Breast epithelium (tissue), 4 donors: Measurements from ENCODE around the gene GALNTL6. TPM values are rescaled to one million over a fixed set of nuclear protein-coding genes. Genes with fewer than 3 reads are reported as not detected.

Source experiments
- DNase-seq, 2 donors: peaks; one replicate each; pipeline ENCODE4 v3.0.0-alpha.2; 2019; ENCODE audit warnings: low spot score in 2 of 2
- H3K27ac ChIP-seq, 2 donors: fragments of 200-600 bp; sonication (generic) in 1 of 2; one replicate each; pipeline ENCODE4 v1.5.1; 2016 to 2019; ENCODE audit warnings: mild to moderate bottlenecking in 1 of 2
- H3K27me3 ChIP-seq, 2 donors: fragments of 200-600 bp; sonication (generic) in 1 of 2; one replicate each; pipeline versions ENCODE4 v1.5.1 to v1.6.0; 2017 to 2019; ENCODE audit warnings: control low read depth in 1 of 2, mild to moderate bottlenecking in 1 of 2
- H3K36me3 ChIP-seq: fragments of 200-600 bp; one replicate; pipeline ENCODE4 v1.5.1; 2019
- H3K4me1 ChIP-seq, 2 donors: fragments of 200-600 bp; sonication (generic); one replicate each; pipeline ENCODE4 v1.5.1; 2016 to 2019; ENCODE audit warnings: control low read depth in 1 of 2
- H3K4me3 ChIP-seq, 3 donors: fragments of 200-600 bp; sonication (generic); 1 replicate in 2 of 3; 2 replicates in 1 of 3; pipeline ENCODE4 v1.5.1; 2016 to 2019; ENCODE audit warnings: mild to moderate bottlenecking in 3 of 3, moderate library complexity in 2 of 3
- H3K9me3 ChIP-seq, 2 donors: fragments of 200-600 bp; sonication (generic) in 1 of 2; one replicate each; pipeline ENCODE4 v1.5.1; 2016 to 2019; ENCODE audit warnings: control low read depth in 1 of 2
- POLR2A ChIP-seq: fragments of 450-650 bp; IDR thresholded peaks from one replicate; pipeline ENCODE4 v1.6.1; 2016; ENCODE audit warnings: antibody characterized with exemption, mild to moderate bottlenecking, moderate library complexity
- POLR2AphosphoS5 ChIP-seq, 3 donors: sonication (generic); formaldehyde crosslinking; IDR thresholded peaks; one replicate each; pipeline ENCODE4 v1.6.1; 2017; ENCODE audit warnings: antibody characterized with exemption in 3 of 3
- intact Hi-C: fragments of 100-400 bp; cut with DNase I; formaldehyde crosslinking; loops from one replicate; pipeline ENCODE4 v1.15.1; 2023; ENCODE audit warnings: low total_unique reads
- total RNA-seq, 3 donors: library from RNA; depleted of rRNA; stranded (reverse); fragments of >200 nt; gene quantifications; one replicate each; pipeline ENCODE4 v1.1.0, GENCODE V29; 2016
- TF ChIP-seq, protein P1 (sequence below), 3 donors: fragments of 450-650 bp; IDR thresholded peaks; one replicate each; pipeline ENCODE4 v1.5.1; 2016 to 2017; ENCODE audit warnings: antibody characterized with exemption in 3 of 3, mild to moderate bottlenecking in 3 of 3, moderate library complexity in 3 of 3

The GALNTL6 gene
- total RNA-seq, 3 donors from 2014 or later = 0.29 to 0.98 TPM; not detected in 1

DNA sequence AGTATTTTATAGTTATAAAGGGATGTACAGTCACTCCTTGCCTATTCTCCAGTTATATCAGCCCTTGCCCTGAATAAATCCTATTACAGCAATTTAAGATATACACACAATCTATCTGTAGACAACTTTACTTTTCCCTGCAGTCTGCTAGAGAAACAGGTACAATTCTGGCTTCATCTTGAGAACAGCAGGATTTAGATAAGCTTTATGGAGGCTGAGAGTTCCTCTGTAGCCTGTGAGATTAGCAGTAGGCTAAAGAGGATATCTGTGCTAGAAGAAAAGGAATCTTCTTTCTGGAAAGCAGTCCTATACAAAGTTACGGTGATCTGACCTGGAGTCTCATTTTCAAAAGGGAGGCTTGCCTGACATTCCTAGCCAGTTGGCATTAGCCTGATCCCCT is 290.3 kb downstream of the GALNTL6 start:
- intact Hi-C loops = no loop called here

DNA sequence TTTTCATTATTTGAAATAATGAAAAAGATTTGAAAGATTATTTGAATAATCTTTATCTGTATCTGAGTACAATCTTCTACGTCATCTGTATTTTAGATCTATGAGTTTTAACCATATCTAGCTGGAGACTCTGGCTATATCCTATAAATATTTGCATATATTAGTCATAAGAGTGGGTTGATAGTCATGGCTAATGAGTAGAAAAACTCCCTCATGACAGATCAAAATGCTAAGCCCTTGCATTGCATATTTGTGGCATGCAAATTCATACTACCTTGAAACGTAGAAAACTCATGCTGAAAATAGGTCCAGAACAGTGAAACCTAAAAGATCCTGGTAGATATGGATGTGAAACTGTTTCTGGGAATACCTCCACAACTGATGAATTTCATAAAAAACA is 291.3 kb downstream of the GALNTL6 start:
- H3K27me3 ChIP-seq = no peaks in the 10 kb centered on the region
- no peak for DNase-seq
- intact Hi-C loops = no loop called here
- H3K4me1 ChIP-seq = no peaks in the 10 kb centered on the region
- H3K9me3 ChIP-seq = no peaks in the 10 kb centered on the region
- no peak overlapping the region for H3K4me3 ChIP-seq
- TF ChIP-seq, protein P1, sequence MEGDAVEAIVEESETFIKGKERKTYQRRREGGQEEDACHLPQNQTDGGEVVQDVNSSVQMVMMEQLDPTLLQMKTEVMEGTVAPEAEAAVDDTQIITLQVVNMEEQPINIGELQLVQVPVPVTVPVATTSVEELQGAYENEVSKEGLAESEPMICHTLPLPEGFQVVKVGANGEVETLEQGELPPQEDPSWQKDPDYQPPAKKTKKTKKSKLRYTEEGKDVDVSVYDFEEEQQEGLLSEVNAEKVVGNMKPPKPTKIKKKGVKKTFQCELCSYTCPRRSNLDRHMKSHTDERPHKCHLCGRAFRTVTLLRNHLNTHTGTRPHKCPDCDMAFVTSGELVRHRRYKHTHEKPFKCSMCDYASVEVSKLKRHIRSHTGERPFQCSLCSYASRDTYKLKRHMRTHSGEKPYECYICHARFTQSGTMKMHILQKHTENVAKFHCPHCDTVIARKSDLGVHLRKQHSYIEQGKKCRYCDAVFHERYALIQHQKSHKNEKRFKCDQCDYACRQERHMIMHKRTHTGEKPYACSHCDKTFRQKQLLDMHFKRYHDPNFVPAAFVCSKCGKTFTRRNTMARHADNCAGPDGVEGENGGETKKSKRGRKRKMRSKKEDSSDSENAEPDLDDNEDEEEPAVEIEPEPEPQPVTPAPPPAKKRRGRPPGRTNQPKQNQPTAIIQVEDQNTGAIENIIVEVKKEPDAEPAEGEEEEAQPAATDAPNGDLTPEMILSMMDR (IDR thresholded peaks at IDR 0.05) = no peak
- TF ChIP-seq POLR2A = no peak
- TF ChIP-seq POLR2AphosphoS5 (IDR thresholded peaks at IDR 0.05) = no peak
- peaks cover 4% of the 10 kb centered on the region for H3K36me3 ChIP-seq
- no peak overlapping the region for H3K27ac ChIP-seq

More for the DNA sequence above, 290.3 kb downstream of the GALNTL6 start:
- no peak for DNase-seq
- TF ChIP-seq, protein P1 (IDR thresholded peaks at IDR 0.05) = no peak
- TF ChIP-seq POLR2A (no peak), POLR2AphosphoS5 (IDR thresholded peaks at IDR 0.05) (no peak)
- Histone ChIP-seq H3K4me3 (no peak overlapping the region), H3K36me3 (peaks cover 4% of the 10 kb centered on the region), H3K27me3 (no peaks in the 10 kb centered on the region), H3K27ac (no peak overlapping the region), H3K9me3 (no peaks in the 10 kb centered on the region), H3K4me1 (no peaks in the 10 kb centered on the region)

DNA sequence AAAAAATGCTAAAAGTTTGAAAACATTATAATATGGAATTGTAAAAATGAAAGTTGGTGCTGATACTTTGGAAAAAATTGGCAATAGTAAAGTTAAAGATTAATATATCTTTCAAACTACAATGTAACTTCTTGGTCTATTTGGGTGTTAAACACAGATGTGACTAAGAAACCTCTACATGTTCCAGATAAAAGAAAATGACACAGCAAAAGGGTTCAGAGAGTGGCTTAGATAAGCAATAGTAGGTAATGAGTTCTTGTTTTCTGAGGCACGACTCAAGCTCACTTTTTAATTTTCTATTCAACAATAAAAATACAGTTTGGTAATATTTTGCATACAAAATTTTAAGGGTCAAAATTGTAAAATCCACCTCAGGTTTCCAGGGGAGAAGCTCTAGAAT is 292.7 kb downstream of the GALNTL6 start:
- H3K27ac ChIP-seq = no peak overlapping the region

DNA sequence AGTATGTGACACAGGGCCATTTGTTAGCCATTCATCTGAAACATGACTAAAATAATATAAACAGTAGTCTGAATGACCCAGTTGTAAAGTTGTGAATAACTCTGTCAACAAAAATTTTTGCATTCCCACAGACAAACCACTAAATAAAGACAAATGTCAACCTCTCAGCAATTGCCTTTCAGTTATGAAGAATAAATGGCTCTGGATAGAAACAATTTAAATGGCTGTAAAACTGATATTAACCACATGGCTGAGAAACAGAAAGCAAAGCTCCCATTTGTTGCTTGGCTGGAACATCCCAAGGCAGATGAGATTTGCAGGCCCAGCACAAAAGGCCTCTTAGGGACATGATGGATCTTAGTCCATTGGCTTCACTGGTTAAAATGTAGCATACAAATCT is 296.3 kb downstream of the GALNTL6 start:
- no peaks in the 10 kb centered on the region for H3K4me1 ChIP-seq
- no peak for TF ChIP-seq POLR2AphosphoS5 (IDR thresholded peaks at IDR 0.05)
- no peak for TF ChIP-seq POLR2A
- TF ChIP-seq, protein P1 (IDR thresholded peaks at IDR 0.05) = no peak
- intact Hi-C loops = no loop called here
- DNase-seq = no peak
- H3K27ac ChIP-seq = no peak overlapping the region
- H3K36me3 ChIP-seq = no peaks in the 10 kb centered on the region
- no peaks in the 10 kb centered on the region for H3K9me3 ChIP-seq
- no peaks in the 10 kb centered on the region for H3K27me3 ChIP-seq
- no peak overlapping the region for H3K4me3 ChIP-seq

More for the DNA sequence above, 292.7 kb downstream of the GALNTL6 start:
- DNase-seq = no peak
- no peaks in the 10 kb centered on the region for H3K4me1 ChIP-seq
- H3K9me3 ChIP-seq = no peaks in the 10 kb centered on the region
- intact Hi-C loops = no loop called here
- peaks cover 4% of the 10 kb centered on the region for H3K36me3 ChIP-seq
- TF ChIP-seq, protein P1 (IDR thresholded peaks at IDR 0.05) = no peak
- no peak for TF ChIP-seq POLR2AphosphoS5 (IDR thresholded peaks at IDR 0.05)
- TF ChIP-seq POLR2A = no peak
- H3K27me3 ChIP-seq = no peaks in the 10 kb centered on the region
- no peak overlapping the region for H3K4me3 ChIP-seq

DNA sequence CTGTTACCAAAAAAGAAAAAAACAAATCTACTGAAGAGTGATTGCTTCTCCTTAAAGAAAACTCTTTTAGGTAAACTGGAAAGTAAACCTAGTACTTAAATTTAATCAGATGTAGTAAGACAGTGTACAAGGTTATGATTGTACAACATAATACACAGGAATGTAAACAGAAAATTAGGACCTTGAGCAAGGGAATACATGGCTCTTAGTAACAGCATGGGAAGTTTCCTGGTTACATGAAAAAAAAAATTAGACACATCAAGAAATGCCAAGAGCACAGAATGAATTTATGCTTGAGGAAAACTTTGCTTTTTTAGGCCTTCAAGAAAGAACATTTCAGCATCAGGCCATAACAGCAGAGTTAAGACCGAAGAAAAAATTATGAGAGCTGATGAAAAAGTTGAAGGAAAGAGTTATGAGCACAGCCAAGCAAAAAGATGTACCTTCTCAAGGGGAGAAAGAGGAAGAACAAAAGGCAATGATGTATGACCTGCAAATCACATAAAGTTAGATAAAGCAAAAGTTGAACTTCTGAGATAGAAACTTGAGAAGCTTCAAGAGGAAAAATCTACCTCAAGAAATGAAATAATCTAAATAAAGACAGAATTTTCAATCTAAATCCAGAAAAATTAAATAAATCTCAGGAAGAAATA is 311.6 kb downstream of the GALNTL6 start:
- Histone ChIP-seq H3K36me3 (no peaks in the 10 kb centered on the region), H3K27ac (no peak overlapping the region), H3K9me3 (no peaks in the 10 kb centered on the region), H3K4me3 (no peak overlapping the region), H3K4me1 (no peaks in the 10 kb centered on the region), H3K27me3 (no peaks in the 10 kb centered on the region)
- intact Hi-C loops = no loop called here
- TF ChIP-seq POLR2AphosphoS5 (IDR thresholded peaks at IDR 0.05) = no peak
- no peak for TF ChIP-seq POLR2A
- TF ChIP-seq, protein P1 (IDR thresholded peaks at IDR 0.05) = no peak
- DNase-seq = no peak
